ENCODE results near the gene MIP.

DNA sequence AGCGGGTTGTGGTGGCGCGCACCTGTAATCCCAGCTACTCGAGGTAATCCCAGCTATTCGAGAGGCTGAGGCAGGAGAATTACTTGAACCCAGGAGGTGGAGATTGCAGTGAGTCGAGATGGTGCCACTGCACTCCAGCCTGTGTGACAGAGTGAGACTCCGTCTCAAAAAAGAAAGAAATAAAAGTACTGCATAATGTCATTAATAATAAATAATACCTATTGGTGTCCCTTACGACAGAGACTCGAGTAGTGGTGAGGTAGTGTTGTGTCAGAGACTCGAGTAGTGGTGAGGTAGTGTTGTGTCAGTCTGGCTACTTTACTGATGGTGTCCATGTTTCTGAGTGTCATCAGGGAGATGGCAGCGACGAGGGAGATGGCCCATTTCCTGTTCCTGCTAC, 32.2 kb upstream of the MIP start:
- TF ChIP-seq, protein P1, sequence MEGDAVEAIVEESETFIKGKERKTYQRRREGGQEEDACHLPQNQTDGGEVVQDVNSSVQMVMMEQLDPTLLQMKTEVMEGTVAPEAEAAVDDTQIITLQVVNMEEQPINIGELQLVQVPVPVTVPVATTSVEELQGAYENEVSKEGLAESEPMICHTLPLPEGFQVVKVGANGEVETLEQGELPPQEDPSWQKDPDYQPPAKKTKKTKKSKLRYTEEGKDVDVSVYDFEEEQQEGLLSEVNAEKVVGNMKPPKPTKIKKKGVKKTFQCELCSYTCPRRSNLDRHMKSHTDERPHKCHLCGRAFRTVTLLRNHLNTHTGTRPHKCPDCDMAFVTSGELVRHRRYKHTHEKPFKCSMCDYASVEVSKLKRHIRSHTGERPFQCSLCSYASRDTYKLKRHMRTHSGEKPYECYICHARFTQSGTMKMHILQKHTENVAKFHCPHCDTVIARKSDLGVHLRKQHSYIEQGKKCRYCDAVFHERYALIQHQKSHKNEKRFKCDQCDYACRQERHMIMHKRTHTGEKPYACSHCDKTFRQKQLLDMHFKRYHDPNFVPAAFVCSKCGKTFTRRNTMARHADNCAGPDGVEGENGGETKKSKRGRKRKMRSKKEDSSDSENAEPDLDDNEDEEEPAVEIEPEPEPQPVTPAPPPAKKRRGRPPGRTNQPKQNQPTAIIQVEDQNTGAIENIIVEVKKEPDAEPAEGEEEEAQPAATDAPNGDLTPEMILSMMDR (optimal IDR thresholded peaks at IDR 0.05 in 1 of 3, IDR thresholded peaks at IDR 0.05 in 1 of 3, conservative IDR thresholded peaks at IDR 0.05 in 1 of 3; ENCODE audit: extremely low read depth in 1 of 3, insufficient read depth in 2 of 3, low read length in 3 of 3) = no peak
- TF ChIP-seq EZH2 (IDR thresholded peaks at IDR 0.05; ENCODE audit: low read length) = no peak

Measured in keratinocyte (primary cell).